Upper lobe of left lung (tissue), 6 donors: ENCODE data around the gene VKORC1. TPM values are rescaled to one million over a fixed set of nuclear protein-coding genes. Genes with fewer than 3 reads are reported as not detected.
A peak's percentile ranks its signal among the peaks of the same experiment; 100 is the strongest.
"Not testable (repeated sequence)": the region's sequence is repeated elsewhere in the genome, so short reads cannot be mapped to it uniquely, and the experiment has no call there.

Experiments used
- ATAC-seq, 2 donors: fragments of 200-7000 bp; cut with Tn5 transposase; one replicate each; pipeline ENCODE4 v1.9.1; 2022; ENCODE audit warnings: mild to moderate bottlenecking in 2 of 2, moderate library complexity in 2 of 2; ENCODE audit not compliant: low FRiP score in 2 of 2
- DNase-seq, 2 donors: peaks; one replicate each; pipeline ENCODE4 v3.0.0-alpha.2; 2019 to 2020
- H3K27ac ChIP-seq, 4 donors: fragments of 200-600 bp; sonication (generic); one replicate each; pipeline ENCODE4 v1.5.1; 2016 to 2019
- H3K27me3 ChIP-seq, 4 donors: fragments of 200-600 bp; sonication (generic); one replicate each; pipeline ENCODE4 v1.5.1; 2017 to 2019
- H3K36me3 ChIP-seq, 4 donors: fragments of 200-600 bp; sonication (generic); one replicate each; pipeline ENCODE4 v1.5.1; 2016 to 2019
- H3K4me1 ChIP-seq, 4 donors: fragments of 200-600 bp; sonication (generic); one replicate each; pipeline ENCODE4 v1.5.1; 2018 to 2019
- H3K4me3 ChIP-seq, 4 donors: fragments of 200-600 bp; sonication (generic); one replicate each; pipeline ENCODE4 v1.5.1; 2017 to 2019; ENCODE audit warnings: mild to moderate bottlenecking in 2 of 4, moderate library complexity in 1 of 4
- H3K9me3 ChIP-seq, 4 donors: fragments of 200-600 bp; sonication (generic); one replicate each; pipeline ENCODE4 v1.5.1; 2018 to 2019
- EP300 ChIP-seq, 4 donors: sonication (generic); formaldehyde crosslinking; IDR thresholded peaks; one replicate each; pipeline ENCODE4 v1.5.1; 2017; ENCODE audit warnings: antibody characterized with exemption in 4 of 4, control low read depth in 2 of 4
- POLR2A ChIP-seq, 4 donors: fragments of 450-650 bp; IDR thresholded peaks; one replicate each; pipeline ENCODE4 v1.5.1; 2016 to 2017; ENCODE audit warnings: antibody characterized with exemption in 4 of 4, mild to moderate bottlenecking in 2 of 4
- POLR2AphosphoS5 ChIP-seq, 2 donors: sonication (generic); formaldehyde crosslinking; IDR thresholded peaks; one replicate each; pipeline ENCODE4 v1.5.1; 2017; ENCODE audit warnings: antibody characterized with exemption in 2 of 2
- WGBS, 2 donors: methylation state at CpG; one replicate each; pipeline ENCODE4 v1.1.5; 2017 to 2018; 5-methylcytosine and 5-hydroxymethylcytosine counted together
- total RNA-seq, 6 donors: library from RNA; depleted of rRNA in 4 of 6; stranded (reverse); fragments of >200 nt in 4 of 6; gene quantifications; one replicate each; pipeline versions ENCODE4 v1.1.0 to v1.2.1, GENCODE V29; 2016 to 2021
- TF ChIP-seq, protein P1 (sequence below), 6 experiments: fragments of 450-650 bp in 4 of 6; fragments of 200-600 bp in 2 of 6; sonication (generic) in 2 of 6; IDR thresholded peaks; one replicate each; pipeline ENCODE4 v1.5.1; 2016 to 2019; ENCODE audit warnings: antibody characterized with exemption in 6 of 6
- donor health status: DM: no; HTN: no; CAD: no; lungs with moderate emphysema.
- donor health status: DM: no; HTN: yes; CAD: no; lungs with severe emphysema.

The VKORC1 gene
- total RNA-seq, 6 donors from 2014 or later, result 37.7 to 105 (median 61.4) TPM

DNA sequence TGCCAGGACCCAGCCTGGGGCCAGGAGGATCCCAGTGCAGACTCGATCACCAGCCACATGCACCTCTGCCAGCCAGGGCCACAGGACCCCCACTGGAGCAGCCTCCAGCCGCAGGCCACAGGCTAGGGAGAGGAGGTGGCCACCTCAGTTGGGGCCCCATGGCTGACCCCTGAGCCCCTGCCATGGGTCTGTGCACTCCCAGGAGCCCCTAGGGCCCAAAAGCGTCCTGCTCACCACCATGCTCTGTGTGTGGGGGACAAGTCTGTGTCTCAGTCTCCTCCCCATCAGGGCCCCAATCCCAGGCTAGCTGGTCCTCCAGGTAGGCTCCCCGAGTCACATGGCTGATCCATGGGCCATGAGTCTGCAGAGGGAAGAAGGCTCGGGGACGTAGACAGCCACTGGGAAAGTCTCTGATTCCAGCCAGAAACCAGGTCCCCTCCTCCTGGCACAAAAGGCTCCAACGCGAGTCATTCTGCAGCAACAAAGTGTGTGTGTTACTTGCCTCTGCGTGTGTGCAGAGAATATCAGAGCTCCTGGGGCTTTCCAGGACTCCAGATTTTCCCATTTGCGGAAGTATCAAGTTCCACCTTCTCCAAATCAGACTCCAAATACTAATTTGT, 47.0 kb upstream of the VKORC1 start:
- TF ChIP-seq EP300 (IDR thresholded peaks at IDR 0.05), result no peak
- peak in 1 of 2 donors; percentile 10 for TF ChIP-seq POLR2AphosphoS5 (IDR thresholded peaks at IDR 0.05)
- peak in 1 of 4 donors; percentile 23 for TF ChIP-seq POLR2A (IDR thresholded peaks at IDR 0.05)
- TF ChIP-seq, protein P1, sequence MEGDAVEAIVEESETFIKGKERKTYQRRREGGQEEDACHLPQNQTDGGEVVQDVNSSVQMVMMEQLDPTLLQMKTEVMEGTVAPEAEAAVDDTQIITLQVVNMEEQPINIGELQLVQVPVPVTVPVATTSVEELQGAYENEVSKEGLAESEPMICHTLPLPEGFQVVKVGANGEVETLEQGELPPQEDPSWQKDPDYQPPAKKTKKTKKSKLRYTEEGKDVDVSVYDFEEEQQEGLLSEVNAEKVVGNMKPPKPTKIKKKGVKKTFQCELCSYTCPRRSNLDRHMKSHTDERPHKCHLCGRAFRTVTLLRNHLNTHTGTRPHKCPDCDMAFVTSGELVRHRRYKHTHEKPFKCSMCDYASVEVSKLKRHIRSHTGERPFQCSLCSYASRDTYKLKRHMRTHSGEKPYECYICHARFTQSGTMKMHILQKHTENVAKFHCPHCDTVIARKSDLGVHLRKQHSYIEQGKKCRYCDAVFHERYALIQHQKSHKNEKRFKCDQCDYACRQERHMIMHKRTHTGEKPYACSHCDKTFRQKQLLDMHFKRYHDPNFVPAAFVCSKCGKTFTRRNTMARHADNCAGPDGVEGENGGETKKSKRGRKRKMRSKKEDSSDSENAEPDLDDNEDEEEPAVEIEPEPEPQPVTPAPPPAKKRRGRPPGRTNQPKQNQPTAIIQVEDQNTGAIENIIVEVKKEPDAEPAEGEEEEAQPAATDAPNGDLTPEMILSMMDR (IDR thresholded peaks at IDR 0.05), result no peak
- Histone ChIP-seq H3K27ac (peak overlapping the region; percentile 80 to 90 (median 86)), H3K36me3 (no peaks in the 10 kb centered on the region), H3K4me3 (peak overlapping the region in 3 of 4 donors; percentile 12 to 63 (median 60)), H3K27me3 (no peaks in the 10 kb centered on the region), H3K4me1 (peaks cover 22 to 40% (median 28%) of the 10 kb centered on the region in 4 donors), H3K9me3 (no peaks in the 10 kb centered on the region)
- DNase-seq (peak; percentile 47 to 74), ATAC-seq (peak in 1 of 2 donors; percentile 0)
- 37 to 44% methylated on average over 3 to 10 of the region's 10 CpGs for WGBS, 2 donors

DNA sequence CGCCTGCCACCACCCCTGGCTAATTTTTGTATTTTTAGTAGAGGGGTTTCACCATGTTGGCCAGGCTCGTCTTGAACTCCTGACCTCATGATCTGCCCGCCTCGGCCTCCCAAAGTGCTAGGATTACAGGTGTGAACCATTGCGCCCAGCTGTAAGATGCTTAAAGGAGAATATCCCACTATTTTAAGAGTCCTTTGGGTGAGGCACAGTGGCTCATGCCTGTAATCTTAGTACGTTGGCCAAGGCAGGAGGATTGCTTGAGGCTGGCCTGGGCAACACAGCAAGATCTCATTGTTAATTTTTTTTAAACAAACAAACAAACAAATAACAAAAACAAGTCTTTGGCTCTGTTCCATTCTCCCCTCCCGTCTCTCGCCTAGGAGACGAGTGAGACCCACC, 46.5 kb upstream of the VKORC1 start:
- not testable (repeated sequence) for DNase-seq, H3K9me3 ChIP-seq, H3K36me3 ChIP-seq, H3K27me3 ChIP-seq, ATAC-seq
- H3K27ac ChIP-seq, result peak overlapping the region; percentile 80 to 90 (median 86)
- peak overlapping the region in 1 of 4 donors; percentile 60 for H3K4me3 ChIP-seq
- H3K4me1 ChIP-seq, result peaks cover 22 to 43% (median 29%) of the 10 kb centered on the region in 4 donors
- WGBS, 2 donors, result 87 to 88% methylated on average over 9 of the region's 9 CpGs

DNA sequence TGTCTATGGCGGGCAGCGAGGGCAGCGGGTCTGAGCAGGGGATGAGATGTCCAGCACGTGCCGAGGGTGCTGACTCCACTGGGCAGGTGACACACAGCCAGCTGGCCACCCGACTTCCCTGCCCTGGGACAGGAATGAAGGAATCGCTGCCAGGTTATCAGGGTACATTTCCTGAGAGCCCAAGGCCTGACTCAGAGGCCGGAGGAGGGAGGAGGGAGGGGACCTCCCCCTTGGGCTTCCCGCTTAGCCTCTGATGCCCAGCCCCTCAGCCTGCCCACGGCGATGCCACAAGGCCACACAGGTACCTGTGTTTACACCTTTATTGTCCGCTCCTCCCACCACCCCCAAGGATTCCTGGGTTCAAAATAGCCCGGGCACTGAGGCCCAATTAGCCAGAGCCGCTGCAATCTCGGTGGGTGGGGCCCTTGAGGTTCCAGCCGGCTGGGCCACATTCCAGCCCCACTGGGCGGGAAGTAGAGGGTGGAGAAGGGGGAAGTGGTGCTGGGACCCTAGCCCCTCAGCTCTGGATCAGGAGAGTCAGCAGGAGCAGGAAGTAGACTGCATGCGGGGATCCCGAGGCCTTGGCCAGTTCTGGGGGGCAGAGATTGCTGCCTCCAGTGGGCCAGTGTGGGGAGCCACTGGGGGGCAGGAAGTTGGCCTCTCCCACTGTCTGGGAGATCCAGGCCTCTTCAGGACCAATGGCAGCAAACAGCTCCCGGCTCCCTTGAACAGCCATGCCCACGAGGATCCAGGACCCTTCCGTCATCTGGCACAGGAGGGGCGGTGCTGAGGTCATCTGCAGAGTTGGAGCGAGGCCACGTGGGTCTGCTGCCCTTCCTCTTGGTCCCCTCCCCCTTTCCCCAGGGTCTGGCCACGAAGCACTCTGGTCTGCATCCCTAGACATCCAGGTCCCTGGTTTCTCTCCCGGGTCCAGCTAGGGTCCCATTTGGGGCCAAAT, 44.3 kb upstream of the VKORC1 start:
- Histone ChIP-seq H3K27me3 (no peaks in the 10 kb centered on the region), H3K4me1 (peaks cover 22 to 56% (median 32%) of the 10 kb centered on the region in 4 donors), H3K4me3 (peak overlapping the region in 2 of 4 donors; percentile 2 to 9), H3K27ac (peak overlapping the region; percentile 63 to 86 (median 78)), H3K36me3 (no peaks in the 10 kb centered on the region), H3K9me3 (no peaks in the 10 kb centered on the region)
- peak in 1 of 2 donors; percentile 75 for ATAC-seq
- 55 to 70% methylated on average over 7 to 27 of the region's 27 CpGs for WGBS, 2 donors
- DNase-seq, result peak; percentile 86 to 94
- peak in 1 of 4 donors; percentile 50 for TF ChIP-seq POLR2A (IDR thresholded peaks at IDR 0.05)
- TF ChIP-seq POLR2AphosphoS5 (IDR thresholded peaks at IDR 0.05), result peak; percentile 48 to 74
- TF ChIP-seq, protein P1 (IDR thresholded peaks at IDR 0.05), result no peak
- peak in 2 of 4 donors; percentile 29 to 83 for TF ChIP-seq EP300 (IDR thresholded peaks at IDR 0.05)

DNA sequence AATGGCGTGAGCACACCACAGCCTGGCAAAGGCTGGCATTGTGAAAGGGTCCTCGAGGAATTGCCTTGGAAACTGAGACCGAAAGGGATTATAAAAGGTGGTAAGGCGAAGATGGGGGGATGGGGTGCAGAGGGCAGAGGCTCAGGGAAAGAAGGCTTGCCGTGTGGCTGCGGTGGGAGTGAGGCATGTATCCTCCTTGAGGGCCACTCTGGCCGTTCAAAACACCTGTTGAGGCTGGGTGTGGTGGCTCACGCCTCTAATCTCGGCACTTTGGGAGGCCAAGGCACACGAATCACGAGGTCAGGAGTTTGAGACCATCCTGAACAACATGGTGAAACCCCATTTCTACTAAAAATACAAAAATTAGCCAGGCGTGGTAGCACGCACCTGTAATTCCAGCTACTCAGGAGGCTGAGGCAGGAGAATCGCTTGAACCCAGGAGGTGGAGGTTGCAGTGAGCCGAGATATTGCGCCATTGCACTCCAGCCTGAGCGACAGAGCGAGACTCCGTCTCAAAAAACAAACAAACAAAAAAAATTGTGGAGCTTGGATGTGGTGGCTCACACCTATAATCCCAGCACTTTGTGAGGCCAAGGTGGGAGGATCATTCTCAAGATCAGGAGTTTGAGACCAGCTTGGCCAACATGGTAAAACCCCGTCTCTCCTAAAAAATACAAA, 42.4 kb upstream of the VKORC1 start:
- H3K4me3 ChIP-seq, DNase-seq, H3K27me3 ChIP-seq, H3K36me3 ChIP-seq, H3K9me3 ChIP-seq, ATAC-seq, H3K27ac ChIP-seq: not testable (repeated sequence)
- peaks cover 16 to 66% (median 31%) of the 10 kb centered on the region in 4 donors for H3K4me1 ChIP-seq
- WGBS, 2 donors, result 74 to 82% methylated on average over 20 of the region's 20 CpGs

DNA sequence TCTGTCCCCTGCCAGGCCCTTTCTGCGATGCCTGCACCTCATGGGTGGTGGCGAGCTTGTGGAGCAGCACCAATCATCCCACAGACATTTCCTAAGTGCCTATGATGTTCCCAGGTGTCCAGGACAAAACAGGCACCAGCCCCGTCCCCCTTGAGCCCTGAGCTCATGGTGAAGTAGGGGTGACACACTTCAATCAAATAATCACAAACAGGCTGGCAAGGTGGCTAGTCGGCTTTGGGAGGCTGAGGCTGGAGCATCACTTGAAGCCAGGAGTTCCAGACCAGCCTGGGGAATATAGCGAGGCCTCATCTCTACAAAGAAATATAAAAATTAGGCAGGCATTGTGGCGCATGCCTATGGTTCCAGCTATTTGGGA, 41.7 kb upstream of the VKORC1 start:
- Histone ChIP-seq H3K36me3 (peaks cover 0 to 15% (median 14%) of the 10 kb centered on the region in 4 donors), H3K4me1 (peaks cover 11 to 66% (median 32%) of the 10 kb centered on the region in 4 donors), H3K9me3 (no peaks in the 10 kb centered on the region), H3K27ac (peak overlapping the region in 3 of 4 donors; percentile 56 to 91 (median 90)), H3K27me3 (no peaks in the 10 kb centered on the region), H3K4me3 (no peak overlapping the region)
- ATAC-seq (no peak), DNase-seq (no peak)
- TF ChIP-seq POLR2AphosphoS5 (IDR thresholded peaks at IDR 0.05) (no peak), EP300 (IDR thresholded peaks at IDR 0.05) (no peak), POLR2A (IDR thresholded peaks at IDR 0.05) (no peak)
- TF ChIP-seq, protein P1 (IDR thresholded peaks at IDR 0.05), result no peak
- WGBS, 2 donors, result 70 to 72% methylated on average over 6 of the region's 6 CpGs
